Measurements from ENCODE around the gene WDR44.
"Not testable (repeated sequence)": the region's sequence is repeated elsewhere in the genome, so short reads cannot be mapped to it uniquely, and the experiment has no call there.

WDR44 gene, protein sequence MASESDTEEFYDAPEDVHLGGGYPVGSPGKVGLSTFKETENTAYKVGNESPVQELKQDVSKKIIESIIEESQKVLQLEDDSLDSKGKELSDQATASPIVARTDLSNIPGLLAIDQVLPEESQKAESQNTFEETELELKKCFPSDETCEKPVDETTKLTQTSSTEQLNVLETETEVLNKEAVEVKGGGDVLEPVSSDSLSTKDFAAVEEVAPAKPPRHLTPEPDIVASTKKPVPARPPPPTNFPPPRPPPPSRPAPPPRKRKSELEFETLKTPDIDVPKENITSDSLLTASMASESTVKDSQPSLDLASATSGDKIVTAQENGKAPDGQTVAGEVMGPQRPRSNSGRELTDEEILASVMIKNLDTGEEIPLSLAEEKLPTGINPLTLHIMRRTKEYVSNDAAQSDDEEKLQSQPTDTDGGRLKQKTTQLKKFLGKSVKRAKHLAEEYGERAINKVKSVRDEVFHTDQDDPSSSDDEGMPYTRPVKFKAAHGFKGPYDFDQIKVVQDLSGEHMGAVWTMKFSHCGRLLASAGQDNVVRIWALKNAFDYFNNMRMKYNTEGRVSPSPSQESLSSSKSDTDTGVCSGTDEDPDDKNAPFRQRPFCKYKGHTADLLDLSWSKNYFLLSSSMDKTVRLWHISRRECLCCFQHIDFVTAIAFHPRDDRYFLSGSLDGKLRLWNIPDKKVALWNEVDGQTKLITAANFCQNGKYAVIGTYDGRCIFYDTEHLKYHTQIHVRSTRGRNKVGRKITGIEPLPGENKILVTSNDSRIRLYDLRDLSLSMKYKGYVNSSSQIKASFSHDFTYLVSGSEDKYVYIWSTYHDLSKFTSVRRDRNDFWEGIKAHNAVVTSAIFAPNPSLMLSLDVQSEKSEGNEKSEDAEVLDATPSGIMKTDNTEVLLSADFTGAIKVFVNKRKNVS

GRCh38 chrX:118345464-118346257, at the start of gene WDR44:
WDR44 (plus strand) TSS chrX:118346106; CDS start chrX:118346504, 398 bp downstream.
- no peaks in the 10 kb centered on the region for H3K9me3 Mint-ChIP-seq
- no peaks in the 10 kb centered on the region for H3K36me3 Mint-ChIP-seq (ENCODE audit: low read depth)
- H3K27me3 Mint-ChIP-seq: no peaks in the 10 kb centered on the region
- peaks cover 37% of the 10 kb centered on the region for H3K4me1 Mint-ChIP-seq (ENCODE audit: low read depth)
- H3K27ac Mint-ChIP-seq: peak within 1 kb of the TSS; percentile 95
- H3K4me3 Mint-ChIP-seq: peak within 1 kb of the TSS; percentile 96

DNA sequence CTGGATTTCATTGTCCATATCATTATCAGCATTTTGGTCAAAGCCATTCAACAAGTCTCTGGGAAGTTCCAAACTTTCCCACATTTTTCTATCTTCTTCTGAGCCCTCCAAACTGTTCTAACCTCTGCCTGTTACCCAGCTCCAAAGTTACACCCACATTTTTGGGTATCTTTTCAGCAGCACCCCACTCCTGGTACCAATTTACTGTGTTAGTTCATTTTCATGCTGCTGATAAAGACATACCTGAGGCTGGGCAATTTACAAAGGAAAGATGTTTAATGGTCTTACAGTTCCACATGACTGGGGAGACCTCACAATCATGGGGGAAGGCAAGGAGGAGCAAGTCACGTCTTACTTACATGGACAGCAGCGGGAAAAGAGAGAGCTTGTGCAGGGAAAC, 40.1 kb upstream of the WDR44 start:
- H3K27me3 Mint-ChIP-seq; H3K36me3 Mint-ChIP-seq (ENCODE audit: low read depth); H3K27ac Mint-ChIP-seq; H3K4me1 Mint-ChIP-seq (ENCODE audit: low read depth); H3K4me3 Mint-ChIP-seq: not testable (repeated sequence)
- H3K9me3 Mint-ChIP-seq: peaks cover 13% of the 10 kb centered on the region

- Mint-ChIP-seq H3K36me3 (ENCODE audit: low read depth) (no peaks in the 10 kb centered on the region), H3K9me3 (no peaks in the 10 kb centered on the region), H3K27ac (no peak overlapping the region), H3K27me3 (peaks cover 5% of the 10 kb centered on the region), H3K4me3 (no peak overlapping the region), H3K4me1 (ENCODE audit: low read depth) (no peaks in the 10 kb centered on the region)
These were observed 30.4 kb upstream of the WDR44 start for GRCh38 chrX:118315529-118315928.

DNA sequence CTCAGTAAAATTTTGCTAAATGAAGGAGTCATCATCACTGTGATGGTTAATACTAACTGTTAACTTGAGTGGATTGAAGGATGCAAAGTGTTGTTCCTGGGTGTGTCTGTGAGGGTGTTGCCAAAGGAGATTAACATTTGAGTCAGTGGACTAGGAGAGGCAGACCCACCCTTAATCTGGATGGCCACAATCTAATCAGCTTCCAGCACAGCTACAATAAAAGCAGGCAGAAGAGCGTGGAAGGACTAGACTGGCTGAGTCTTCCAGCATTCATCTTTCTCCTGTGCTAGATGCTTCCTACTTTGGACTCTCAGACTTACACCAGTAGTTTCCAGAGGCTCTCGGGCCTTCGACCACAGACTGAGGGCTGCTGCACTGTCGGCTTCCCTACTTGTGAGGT, 21.3 kb upstream of the WDR44 start:
- Mint-ChIP-seq H3K4me3 (no peak overlapping the region), H3K9me3 (no peaks in the 10 kb centered on the region), H3K4me1 (ENCODE audit: low read depth) (no peaks in the 10 kb centered on the region), H3K36me3 (ENCODE audit: low read depth) (no peaks in the 10 kb centered on the region), H3K27me3 (no peaks in the 10 kb centered on the region), H3K27ac (no peak overlapping the region)

GRCh38 chrX:118325453-118325852, 20.5 kb upstream of the WDR44 start:
- Mint-ChIP-seq H3K27ac (no peak overlapping the region), H3K9me3 (no peaks in the 10 kb centered on the region), H3K36me3 (ENCODE audit: low read depth) (no peaks in the 10 kb centered on the region), H3K27me3 (no peaks in the 10 kb centered on the region), H3K4me1 (ENCODE audit: low read depth) (no peaks in the 10 kb centered on the region), H3K4me3 (no peak overlapping the region)

- no peaks in the 10 kb centered on the region for H3K4me1 Mint-ChIP-seq (ENCODE audit: low read depth)
- no peak overlapping the region for H3K27ac Mint-ChIP-seq
- no peaks in the 10 kb centered on the region for H3K36me3 Mint-ChIP-seq (ENCODE audit: low read depth)
- H3K9me3 Mint-ChIP-seq: no peaks in the 10 kb centered on the region
- H3K27me3 Mint-ChIP-seq: no peaks in the 10 kb centered on the region
- H3K4me3 Mint-ChIP-seq: no peak overlapping the region
These were observed 16.7 kb upstream of the WDR44 start for GRCh38 chrX:118329175-118329574.

DNA sequence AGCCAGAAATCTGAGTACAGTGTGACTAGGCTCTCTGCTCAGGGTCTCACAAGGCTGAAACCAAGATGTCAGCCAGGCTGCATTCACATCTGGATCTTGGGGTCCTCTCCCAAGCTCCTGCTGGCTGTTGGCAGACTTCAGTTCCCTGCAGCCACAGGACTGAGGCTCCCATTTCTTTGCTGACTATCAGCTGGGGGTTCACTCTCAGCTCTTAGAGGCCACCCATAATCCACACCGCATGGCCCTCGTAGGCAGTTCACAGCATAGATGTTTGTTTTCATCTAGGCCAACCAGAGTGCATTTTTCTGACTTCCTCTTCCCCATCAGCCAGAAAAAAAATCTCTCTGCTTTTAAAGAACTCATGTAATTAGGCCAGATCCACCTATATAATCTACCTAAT, 8.2 kb upstream of the WDR44 start:
- Mint-ChIP-seq H3K27me3 (no peaks in the 10 kb centered on the region), H3K4me3 (no peak overlapping the region), H3K9me3 (no peaks in the 10 kb centered on the region), H3K27ac (no peak overlapping the region), H3K36me3 (ENCODE audit: low read depth) (no peaks in the 10 kb centered on the region), H3K4me1 (ENCODE audit: low read depth) (no peaks in the 10 kb centered on the region)

- H3K4me3 Mint-ChIP-seq: no peak overlapping the region
- no peaks in the 10 kb centered on the region for H3K4me1 Mint-ChIP-seq (ENCODE audit: low read depth)
- no peaks in the 10 kb centered on the region for H3K27me3 Mint-ChIP-seq
- no peaks in the 10 kb centered on the region for H3K9me3 Mint-ChIP-seq
- H3K27ac Mint-ChIP-seq: no peak overlapping the region
- no peaks in the 10 kb centered on the region for H3K36me3 Mint-ChIP-seq (ENCODE audit: low read depth)
These were observed 7.0 kb upstream of the WDR44 start for GRCh38 chrX:118338930-118339329.

GRCh38 chrX:118345045-118345463, 852 bp upstream of the WDR44 start:
- peaks cover 31% of the 10 kb centered on the region for H3K4me1 Mint-ChIP-seq (ENCODE audit: low read depth)
- H3K27me3 Mint-ChIP-seq: no peaks in the 10 kb centered on the region
- no peaks in the 10 kb centered on the region for H3K36me3 Mint-ChIP-seq (ENCODE audit: low read depth)
- H3K9me3 Mint-ChIP-seq: no peaks in the 10 kb centered on the region
- H3K27ac Mint-ChIP-seq: peak overlapping the region; percentile 95
- H3K4me3 Mint-ChIP-seq: peak overlapping the region; percentile 96

- Mint-ChIP-seq H3K4me1 (ENCODE audit: low read depth) (peaks cover 45% of the 10 kb centered on the region), H3K36me3 (ENCODE audit: low read depth) (no peaks in the 10 kb centered on the region), H3K27ac (peak overlapping the region; percentile 95), H3K27me3 (no peaks in the 10 kb centered on the region), H3K9me3 (no peaks in the 10 kb centered on the region), H3K4me3 (peak overlapping the region; percentile 96)
These were observed 570 bp downstream of the WDR44 start for GRCh38 chrX:118346258-118347094.

GRCh38 chrX:118347131-118347530, 1.2 kb downstream of the WDR44 start:
- H3K27me3 Mint-ChIP-seq: no peaks in the 10 kb centered on the region
- H3K27ac Mint-ChIP-seq: peak overlapping the region; percentile 83
- H3K4me3 Mint-ChIP-seq: peak overlapping the region; percentile 96
- no peaks in the 10 kb centered on the region for H3K9me3 Mint-ChIP-seq
- H3K4me1 Mint-ChIP-seq (ENCODE audit: low read depth): peaks cover 46% of the 10 kb centered on the region
- no peaks in the 10 kb centered on the region for H3K36me3 Mint-ChIP-seq (ENCODE audit: low read depth)

GRCh38 chrX:118347736-118348135, 1.8 kb downstream of the WDR44 start:
- peak overlapping the region; percentile 77 for H3K27ac Mint-ChIP-seq
- H3K36me3 Mint-ChIP-seq (ENCODE audit: low read depth): no peaks in the 10 kb centered on the region
- H3K27me3 Mint-ChIP-seq: no peaks in the 10 kb centered on the region
- no peaks in the 10 kb centered on the region for H3K9me3 Mint-ChIP-seq
- H3K4me3 Mint-ChIP-seq: peak overlapping the region; percentile 96
- peaks cover 50% of the 10 kb centered on the region for H3K4me1 Mint-ChIP-seq (ENCODE audit: low read depth)

DNA sequence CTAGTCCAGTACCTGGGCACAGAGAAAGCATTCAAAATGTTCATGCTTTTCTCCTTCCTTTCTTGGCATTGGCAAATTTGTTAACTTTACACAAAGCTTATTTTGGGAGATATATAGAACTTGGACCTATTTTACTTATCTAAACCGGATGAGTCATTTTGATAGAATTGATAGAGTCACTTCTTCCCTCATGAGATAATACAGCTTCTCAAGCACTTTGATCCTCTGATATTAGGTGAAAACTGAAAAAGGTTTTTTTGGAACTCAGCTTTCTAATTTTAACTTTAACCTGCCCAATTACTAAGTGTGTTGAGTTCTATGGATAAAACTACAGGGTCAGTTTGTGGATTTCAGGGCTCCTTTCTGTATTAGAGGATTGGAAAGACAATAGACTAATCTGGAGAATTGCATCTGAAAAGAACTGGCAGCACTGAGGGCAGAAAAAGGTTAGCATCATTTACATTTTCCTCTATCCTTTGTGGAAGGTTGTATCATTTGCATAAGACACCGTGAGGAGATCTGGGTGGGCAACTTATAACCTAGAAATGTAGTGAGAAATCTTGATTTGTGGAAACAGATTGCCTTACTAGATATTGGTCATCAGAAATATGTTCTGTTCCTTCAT, 2.4 kb downstream of the WDR44 start:
- H3K9me3 Mint-ChIP-seq: no peaks in the 10 kb centered on the region
- no peaks in the 10 kb centered on the region for H3K27me3 Mint-ChIP-seq
- peaks cover 56% of the 10 kb centered on the region for H3K4me1 Mint-ChIP-seq (ENCODE audit: low read depth)
- H3K4me3 Mint-ChIP-seq: peak overlapping the region; percentile 96
- no peaks in the 10 kb centered on the region for H3K36me3 Mint-ChIP-seq (ENCODE audit: low read depth)
- peak overlapping the region; percentile 77 for H3K27ac Mint-ChIP-seq

GRCh38 chrX:118349188-118349587, 3.3 kb downstream of the WDR44 start:
- no peaks in the 10 kb centered on the region for H3K27me3 Mint-ChIP-seq
- H3K27ac Mint-ChIP-seq: no peak overlapping the region
- peaks cover 60% of the 10 kb centered on the region for H3K4me1 Mint-ChIP-seq (ENCODE audit: low read depth)

More at GRCh38 chrX:118349188-118349587, 3.3 kb downstream of the WDR44 start:
- Mint-ChIP-seq H3K36me3 (ENCODE audit: low read depth) (no peaks in the 10 kb centered on the region), H3K9me3 (no peaks in the 10 kb centered on the region), H3K4me3 (peak overlapping the region; percentile 7)
